22Rv1 (cell line): ENCODE results near the gene PLCB1.

Source experiments
- CTCF ChIP-seq: fragments of 450-650 bp; IDR thresholded peaks from 2 replicates; pipeline ENCODE4 v1.5.1; 2017; ENCODE audit warnings: mild to moderate bottlenecking
- ZFX ChIP-seq: fragments of 450-650 bp; IDR thresholded peaks from 2 replicates; pipeline ENCODE4 v1.6.1; 2017; ENCODE audit warnings: antibody characterized with exemption, borderline replicate concordance

GRCh38 chr20:8901237-8902025 is 769.4 kb downstream of the PLCB1 start:
- TF ChIP-seq CTCF (no peak), ZFX (no peak)
